SKM-1 treated with dmso at 0.1 percent for 144 hours (cell line): ENCODE measurements around the gene GDF7.

Experiments
- DNase-seq: peaks from one replicate; lab custom pipeline; 2025; ENCODE audit not compliant: unreplicated experiment; lab: John Stamatoyannopoulos, UW

GDF7 gene

DNA sequence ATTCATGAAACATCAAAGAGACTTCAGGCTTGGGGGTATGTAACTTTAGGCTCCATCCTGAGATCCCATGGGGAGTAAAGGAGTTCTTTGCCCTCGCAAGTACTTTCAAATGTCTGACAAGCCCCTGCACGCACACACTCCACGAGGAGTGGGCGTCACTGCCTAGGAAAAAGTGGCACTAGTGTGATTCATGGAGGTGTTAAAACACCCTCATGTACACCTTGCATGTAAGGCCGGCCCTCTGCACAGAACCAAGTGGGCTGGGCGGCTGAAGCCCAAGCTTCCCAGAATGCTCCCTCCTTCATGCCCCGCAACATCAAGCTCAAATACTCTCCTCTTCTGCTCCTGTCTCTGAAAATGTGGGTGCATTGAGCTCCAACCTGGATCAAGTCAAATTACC is 23.9 kb upstream of the GDF7 start:
- no peak for DNase-seq

GRCh38 chr2:20643826-20644225 is 23.1 kb upstream of the GDF7 start:
- DNase-seq: no peak

- DNase-seq: no peak
Measured at GRCh38 chr2:20645301-20645701, 21.6 kb upstream of the GDF7 start.

GRCh38 chr2:20645761-20646160 is 21.2 kb upstream of the GDF7 start:
- no peak for DNase-seq

- DNase-seq: no peak
Measured at GRCh38 chr2:20646446-20646845, 20.5 kb upstream of the GDF7 start.

DNA sequence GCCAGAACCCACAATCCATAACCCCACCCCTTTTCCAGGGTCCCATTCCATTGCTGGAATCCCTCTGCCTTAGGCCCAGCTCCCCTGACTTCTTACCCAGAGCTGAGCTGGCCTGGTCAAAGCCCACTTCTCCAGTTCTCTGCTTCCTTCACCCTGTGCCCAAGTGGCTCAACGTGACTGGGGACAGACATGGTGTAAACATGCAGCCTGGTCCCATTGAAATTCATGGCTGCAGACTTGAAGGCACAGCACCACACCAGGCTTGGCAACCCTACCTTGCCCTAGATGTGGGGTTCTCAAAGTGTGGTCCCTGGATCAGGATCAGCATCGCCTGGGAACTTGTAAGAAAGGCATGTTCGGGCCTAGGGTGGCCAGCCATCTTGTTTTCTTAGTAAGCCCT is 19.7 kb upstream of the GDF7 start:
- no peak for DNase-seq

GRCh38 chr2:20647738-20648137 is 19.2 kb upstream of the GDF7 start:
- DNase-seq: no peak

DNA sequence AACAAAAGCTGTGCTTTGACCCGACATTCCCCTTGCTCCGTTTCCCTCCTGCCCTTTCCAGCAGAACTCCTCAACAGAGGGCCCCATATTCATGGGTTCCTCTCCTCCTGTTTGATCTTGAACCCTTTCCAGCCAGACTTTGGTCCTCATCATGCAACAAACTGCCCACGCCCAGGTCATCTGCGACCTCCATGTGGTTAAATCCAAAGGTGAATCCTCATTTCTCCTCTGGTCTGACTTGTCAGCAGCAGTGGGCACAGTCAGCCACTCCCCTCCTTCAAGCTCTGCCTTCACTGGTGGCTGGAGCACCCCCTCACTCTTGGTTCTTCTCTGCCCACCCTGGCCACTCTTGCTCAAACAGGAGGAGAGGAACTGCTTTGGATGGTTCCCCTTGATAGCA is 18.7 kb upstream of the GDF7 start:
- DNase-seq: no peak

DNA sequence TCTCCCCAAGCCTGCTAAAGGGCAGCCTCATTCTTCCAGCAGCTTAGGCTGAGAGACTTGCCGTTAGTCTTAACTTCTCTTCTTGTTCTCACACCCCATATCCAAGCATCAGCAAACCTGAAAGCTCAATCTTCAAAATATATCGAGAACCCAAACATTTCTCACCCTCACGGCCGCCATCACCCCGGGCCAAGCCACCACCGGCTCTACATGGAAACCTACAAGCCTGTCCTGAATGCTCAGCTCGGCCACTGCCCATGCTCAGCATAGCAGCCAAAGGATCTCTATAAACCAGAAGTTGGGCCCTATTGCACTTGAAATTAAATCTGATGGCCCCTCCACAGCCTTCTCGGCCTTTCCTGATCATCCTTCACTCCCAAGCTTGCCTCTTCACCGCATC is 18.1 kb upstream of the GDF7 start:
- DNase-seq: no peak

DNA sequence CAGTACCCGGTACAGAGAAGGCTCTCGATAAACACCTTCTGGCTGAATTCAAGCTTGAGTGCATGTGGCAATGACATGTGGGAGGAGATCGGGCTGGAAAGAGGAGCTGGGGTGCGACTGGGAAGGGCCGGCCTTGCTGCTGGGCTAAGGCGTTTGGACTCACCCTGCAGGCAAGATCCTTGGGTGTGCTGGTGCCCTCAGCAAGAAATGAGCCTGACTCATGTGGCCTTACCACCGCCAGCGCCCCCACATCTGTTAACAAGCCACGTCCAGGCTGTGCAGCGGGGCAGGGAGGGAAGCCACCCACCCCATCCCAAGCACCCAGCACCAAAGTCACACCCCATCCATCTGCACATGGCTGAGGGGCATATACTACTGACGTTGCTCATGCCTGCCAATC is 17.4 kb upstream of the GDF7 start:
- no peak for DNase-seq

DNA sequence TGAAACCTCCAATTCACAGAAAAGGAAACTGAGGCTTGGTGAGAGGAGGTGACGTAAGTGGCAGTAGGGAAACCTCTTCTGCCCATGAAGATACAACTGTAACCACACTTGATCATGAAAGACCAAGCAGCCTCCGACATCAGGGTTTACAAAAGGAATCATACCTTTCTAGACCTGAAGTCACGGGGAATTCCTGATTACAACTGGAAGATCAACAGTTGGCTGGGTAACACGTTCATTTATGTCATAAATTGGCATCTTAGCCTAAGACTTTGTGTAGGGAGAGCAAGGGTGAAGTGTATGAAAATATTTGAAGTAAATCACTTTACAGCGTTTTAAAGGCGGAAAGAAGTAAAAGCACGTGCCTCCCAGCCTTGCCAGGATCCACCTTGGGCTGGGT is 17.0 kb upstream of the GDF7 start:
- no peak for DNase-seq

GRCh38 chr2:20650393-20650876 is 16.5 kb upstream of the GDF7 start:
- DNase-seq: no peak

DNA sequence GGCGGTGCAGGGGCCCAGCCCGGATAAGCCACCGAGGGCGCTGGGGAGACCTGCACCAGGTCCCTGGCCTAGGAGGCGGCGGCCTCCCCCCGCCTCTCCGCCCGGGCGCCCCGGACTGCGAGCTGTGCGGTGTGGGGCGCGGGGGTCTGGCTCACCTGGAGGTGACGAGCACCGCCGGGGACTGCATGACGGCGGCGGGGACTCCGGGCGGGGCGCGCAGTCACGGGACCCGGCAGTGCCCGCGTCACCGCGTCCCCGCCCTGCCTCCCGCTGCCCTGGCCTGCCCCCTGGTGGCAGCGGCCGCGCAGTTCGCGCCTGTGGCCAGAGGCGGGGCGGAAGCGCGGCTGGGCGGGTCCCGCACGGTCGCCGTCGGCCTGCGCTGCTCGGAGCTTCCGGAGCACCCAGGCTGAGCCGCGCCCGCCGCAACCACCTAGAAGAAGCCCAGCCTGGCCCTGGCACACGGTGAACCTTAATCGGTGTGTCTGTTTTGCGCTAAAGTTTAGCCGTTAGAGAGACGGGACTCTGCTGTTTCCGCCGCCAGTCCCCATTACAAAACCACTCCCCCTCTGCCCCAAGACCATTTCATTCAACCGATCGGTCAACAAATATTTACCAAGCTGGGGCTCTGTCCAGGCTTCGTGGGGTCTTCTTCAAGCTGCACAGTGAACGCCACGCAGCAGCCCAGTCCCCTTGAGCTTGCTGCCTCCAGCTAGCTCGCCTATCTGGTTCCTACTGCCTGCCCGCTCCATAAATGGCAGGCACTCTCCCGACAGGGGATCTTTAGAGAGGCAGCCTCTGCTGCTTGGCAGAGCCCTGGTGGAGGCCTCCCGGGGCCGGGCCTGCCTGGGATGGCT is 15.8 kb upstream of the GDF7 start, which contains the start of gene HS1BP3:
Gene HS1BP3 (minus strand): TSS at position 222 of the 854 bp plus-strand sequence. CDS start 35 bp downstream, at position 187.
- peak; percentile 81 for DNase-seq

DNA sequence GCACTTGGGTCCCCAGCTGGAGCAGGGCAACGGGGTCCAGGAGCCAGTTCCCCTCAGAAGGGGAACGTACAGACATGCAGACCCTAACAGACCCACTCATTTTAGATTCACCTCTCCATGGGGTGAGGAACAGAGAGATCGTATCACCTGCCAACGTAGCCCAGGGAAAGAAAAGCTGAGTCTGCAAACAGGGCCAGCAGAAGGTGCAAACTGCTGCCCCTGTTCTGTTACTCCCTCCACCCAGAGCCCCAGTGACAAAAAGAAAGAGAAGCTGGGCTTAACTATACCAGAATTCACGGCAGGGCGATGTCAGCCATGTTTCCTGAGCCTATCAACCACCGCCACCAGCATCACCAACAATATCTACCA is 15.2 kb upstream of the GDF7 start:
- no peak for DNase-seq

GRCh38 chr2:20652141-20652540 is 14.8 kb upstream of the GDF7 start:
- no peak for DNase-seq

GRCh38 chr2:20652673-20653575 is 14.0 kb upstream of the GDF7 start:
- no peak for DNase-seq

- no peak for DNase-seq
Measured at GRCh38 chr2:20653695-20654534, 13.0 kb upstream of the GDF7 start.

GRCh38 chr2:20654535-20654813 is 12.5 kb upstream of the GDF7 start:
- no peak for DNase-seq

DNA sequence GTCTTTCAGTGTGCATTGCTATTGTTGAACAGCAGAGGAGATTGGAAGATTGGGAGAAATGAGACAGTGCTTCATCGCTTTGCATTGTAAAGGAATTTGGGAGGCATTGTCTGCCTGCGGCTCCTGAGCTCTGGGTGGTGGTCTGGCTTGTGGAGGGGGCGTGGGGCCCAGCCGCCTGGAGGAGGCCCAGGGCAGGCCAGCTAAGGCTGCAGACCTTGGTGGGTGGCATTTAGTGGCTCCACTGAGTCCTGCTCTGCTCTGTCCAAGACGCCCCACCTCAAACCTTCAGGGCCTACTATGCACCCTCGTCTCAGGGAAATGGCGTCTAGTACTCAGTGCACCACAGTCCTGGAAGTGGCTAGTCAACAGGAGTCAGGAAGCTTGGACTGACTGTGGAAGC is 10.4 kb upstream of the GDF7 start:
- DNase-seq: no peak

GRCh38 chr2:20657522-20658235 is 9.3 kb upstream of the GDF7 start:
- no peak for DNase-seq
